Activated T-cell treated with anti-CD3 and anti-CD28 coated beads for 4 hours (primary cell): Measurements from ENCODE around the gene LRRC7.

Experiments
- DNase-seq: peaks from one replicate; pipeline ENCODE4 v3.0.0-alpha.2; 2020

LRRC7 gene

GRCh38 chr1:69567652-69568420, at the start of gene LRRC7:
Gene LRRC7 (plus strand): TSS chr1:69567922. CDS start chr1:69568640, 718 bp downstream.
- no peak for DNase-seq

GRCh38 chr1:69519006-69519405, 48.7 kb upstream of the LRRC7 start:
- no peak for DNase-seq

- DNase-seq = no peak
These were observed 47.4 kb upstream of the LRRC7 start for GRCh38 chr1:69520326-69520725.

GRCh38 chr1:69523032-69523431, 44.7 kb upstream of the LRRC7 start:
- no peak for DNase-seq

- no peak for DNase-seq
These were observed 44.3 kb upstream of the LRRC7 start for GRCh38 chr1:69523461-69523860.

GRCh38 chr1:69524015-69524414, 43.7 kb upstream of the LRRC7 start:
- no peak for DNase-seq

GRCh38 chr1:69527273-69527672, 40.4 kb upstream of the LRRC7 start:
- no peak for DNase-seq

GRCh38 chr1:69528376-69528775, 39.3 kb upstream of the LRRC7 start:
- DNase-seq = no peak

GRCh38 chr1:69533343-69533742, 34.4 kb upstream of the LRRC7 start:
- DNase-seq = no peak

GRCh38 chr1:69534829-69535228, 32.9 kb upstream of the LRRC7 start:
- no peak for DNase-seq

GRCh38 chr1:69535490-69535889, 32.2 kb upstream of the LRRC7 start:
- no peak for DNase-seq

- DNase-seq = no peak
These were observed 27.7 kb upstream of the LRRC7 start for GRCh38 chr1:69540052-69540451.

GRCh38 chr1:69551476-69552324, 16.0 kb upstream of the LRRC7 start:
- DNase-seq = no peak

- no peak for DNase-seq
These were observed 14.0 kb upstream of the LRRC7 start for GRCh38 chr1:69553726-69554125.

- no peak for DNase-seq
These were observed 876 bp downstream of the LRRC7 start for GRCh38 chr1:69568421-69569174.

- no peak for DNase-seq
These were observed 1.4 kb downstream of the LRRC7 start for GRCh38 chr1:69569175-69569541.

GRCh38 chr1:69569576-69570328, 2.0 kb downstream of the LRRC7 start:
- no peak for DNase-seq

- DNase-seq = no peak
These were observed 2.6 kb downstream of the LRRC7 start for GRCh38 chr1:69570356-69570755.

GRCh38 chr1:69572921-69573320, 5.2 kb downstream of the LRRC7 start:
- no peak for DNase-seq

GRCh38 chr1:69573911-69574310, 6.2 kb downstream of the LRRC7 start:
- DNase-seq = no peak

- no peak for DNase-seq
These were observed 17.9 kb downstream of the LRRC7 start for GRCh38 chr1:69585666-69586065.

- DNase-seq = no peak
These were observed 19.7 kb downstream of the LRRC7 start for GRCh38 chr1:69587391-69587790.

GRCh38 chr1:69589799-69590198, 22.1 kb downstream of the LRRC7 start:
- no peak for DNase-seq
